ENCODE data around the gene KLHL29.
A peak's percentile ranks its signal among the peaks of the same experiment; 100 is the strongest.

KLHL29 gene

GRCh38 chr2:23509596-23510292, 124.8 kb downstream of the KLHL29 start:
- DNase-seq = no peak

GRCh38 chr2:23510471-23510870, 125.5 kb downstream of the KLHL29 start:
- DNase-seq = no peak

- DNase-seq = no peak
These were observed 127.8 kb downstream of the KLHL29 start for GRCh38 chr2:23512778-23513177.

- DNase-seq = no peak
These were observed 128.4 kb downstream of the KLHL29 start for GRCh38 chr2:23513245-23513871.

GRCh38 chr2:23513872-23514793, 129.2 kb downstream of the KLHL29 start:
- DNase-seq = no peak

- DNase-seq = no peak
These were observed 131.7 kb downstream of the KLHL29 start for GRCh38 chr2:23516520-23517256.

GRCh38 chr2:23518481-23519333, 133.7 kb downstream of the KLHL29 start:
- DNase-seq = no peak

- peak in 1 of 56 donors; percentile 11 for DNase-seq
These were observed 134.3 kb downstream of the KLHL29 start for GRCh38 chr2:23519334-23519651.

GRCh38 chr2:23520256-23520655, 135.3 kb downstream of the KLHL29 start:
- no peak for DNase-seq

GRCh38 chr2:23521060-23521459, 136.1 kb downstream of the KLHL29 start:
- DNase-seq = no peak

GRCh38 chr2:23522726-23523372, 137.9 kb downstream of the KLHL29 start:
- DNase-seq = no peak

GRCh38 chr2:23523373-23524260, 138.6 kb downstream of the KLHL29 start:
- DNase-seq = no peak

- DNase-seq = no peak
These were observed 139.3 kb downstream of the KLHL29 start for GRCh38 chr2:23524261-23524706.

GRCh38 chr2:23525137-23525765, 140.3 kb downstream of the KLHL29 start:
- peak in 2 of 56 donors; percentile 12 to 22 for DNase-seq

- no peak for DNase-seq
These were observed 141.1 kb downstream of the KLHL29 start for GRCh38 chr2:23526114-23526513.

- DNase-seq = no peak
These were observed 142.1 kb downstream of the KLHL29 start for GRCh38 chr2:23526835-23527790.

GRCh38 chr2:23528171-23528570, 143.2 kb downstream of the KLHL29 start:
- no peak for DNase-seq
